CD14-positive monocyte (primary cell): ENCODE results near the gene RILPL1. TPM values are rescaled to one million over a fixed set of nuclear protein-coding genes. Genes with fewer than 3 reads are reported as not detected.

ENCODE experiments used
- DNase-seq, 3 donors: peaks; one replicate each; pipeline ENCODE4 v3.0.0-alpha.2; 2011 to 2022
- H2AFZ ChIP-seq: 2 replicates; pipeline ENCODE4 v1.6.0; 2012; ENCODE audit warnings: mild to moderate bottlenecking, low read depth, low read length, inconsistent platforms; ENCODE audit not compliant: insufficient read depth, poor library complexity, severe bottlenecking
- H3K27ac ChIP-seq, 2 donors: 1 replicate in 1 of 2; 2 replicates in 1 of 2; pipeline ENCODE4 v1.5.1; 2012 to 2013; ENCODE audit warnings: low read length in 2 of 2, control low read depth in 1 of 2, inconsistent platforms in 1 of 2, low read depth in 1 of 2, mild to moderate bottlenecking in 1 of 2
- H3K27me3 ChIP-seq, 2 donors: one replicate each; pipeline versions ENCODE4 v1.6.0 to v1.6.1; 2011 to 2013; ENCODE audit warnings: low read length in 2 of 2; ENCODE audit not compliant: control insufficient read depth in 2 of 2, insufficient read depth in 2 of 2
- H3K36me3 ChIP-seq, 2 donors: replicated peaks in 1 of 2; 1 replicate in 1 of 2; 2 replicates in 1 of 2; pipeline versions ENCODE4 v1.5.1 to v1.6.1; 2012 to 2013; ENCODE audit warnings: low read length in 2 of 2, control low read depth in 1 of 2, inconsistent platforms in 1 of 2, mild to moderate bottlenecking in 1 of 2; ENCODE audit not compliant: insufficient read depth in 2 of 2, control insufficient read depth in 1 of 2
- H3K4me1 ChIP-seq, 2 donors: 1 replicate in 1 of 2; 2 replicates in 1 of 2; pipeline versions ENCODE4 v1.5.1 to v1.6.1; 2012 to 2013; ENCODE audit warnings: low read length in 2 of 2, control low read depth in 1 of 2, inconsistent platforms in 1 of 2, mild to moderate bottlenecking in 1 of 2, moderate library complexity in 1 of 2; ENCODE audit not compliant: insufficient read depth in 2 of 2, control insufficient read depth in 1 of 2
- H3K4me2 ChIP-seq: replicated peaks from 2 replicates; pipeline ENCODE3; 2012; ENCODE audit warnings: low read length, moderate library complexity, mild to moderate bottlenecking; ENCODE audit not compliant: poor library complexity, severe bottlenecking; ENCODE audit errors: extremely low read depth
- H3K4me3 ChIP-seq, 3 experiments: fragments of 200-600 bp in 1 of 3; sonication (generic) in 1 of 3; replicated peaks in 1 of 3; 1 replicate in 2 of 3; 2 replicates in 1 of 3; pipeline ENCODE4 v1.5.1; 2011 to 2013; ENCODE audit warnings: low read length in 3 of 3, mild to moderate bottlenecking in 3 of 3, control low read depth in 2 of 3, low read depth in 2 of 3, inconsistent platforms in 1 of 3, moderate library complexity in 1 of 3
- H3K79me2 ChIP-seq: 2 replicates; pipeline ENCODE4 v1.6.0; 2012; ENCODE audit warnings: mild to moderate bottlenecking, control low read depth, inconsistent platforms, low read length, moderate library complexity; ENCODE audit not compliant: insufficient read depth
- H3K9ac ChIP-seq: 2 replicates; pipeline ENCODE4 v1.6.0; 2017; ENCODE audit warnings: low read length, mild to moderate bottlenecking; ENCODE audit not compliant: insufficient read depth, poor library complexity, severe bottlenecking
- H3K9me3 ChIP-seq, 2 donors: replicated peaks in 1 of 2; 1 replicate in 1 of 2; 2 replicates in 1 of 2; pipeline versions ENCODE4 v1.5.1 to v1.6.1; 2012 to 2013; ENCODE audit warnings: low read length in 2 of 2, control low read depth in 1 of 2; ENCODE audit not compliant: control insufficient read depth in 1 of 2, insufficient read depth in 1 of 2
- H4K20me1 ChIP-seq: 2 replicates; pipeline ENCODE4 v1.6.0; 2012; ENCODE audit warnings: mild to moderate bottlenecking, low read length, control low read depth, moderate library complexity; ENCODE audit not compliant: insufficient read depth
- H3K27ac Mint-ChIP-seq, 7 donors: one replicate each; pipeline ENCODE4 v1.8.0; 2020; ENCODE audit warnings: mild to moderate bottlenecking in 7 of 7, mixed read lengths in 7 of 7, moderate library complexity in 6 of 7, inconsistent platforms in 2 of 7
- H3K27me3 Mint-ChIP-seq, 3 donors: one replicate each; pipeline ENCODE4 v1.8.0; 2021 to 2022; ENCODE audit warnings: low read depth in 3 of 3, mild to moderate bottlenecking in 3 of 3, mixed read lengths in 3 of 3, moderate library complexity in 3 of 3, inconsistent platforms in 1 of 3
- H3K36me3 Mint-ChIP-seq, 2 donors: one replicate each; pipeline ENCODE4 v1.8.0; 2020; ENCODE audit warnings: mixed read lengths in 2 of 2, inconsistent platforms in 1 of 2, mild to moderate bottlenecking in 1 of 2
- H3K4me1 Mint-ChIP-seq: one replicate; pipeline ENCODE4 v1.8.0; 2020; ENCODE audit warnings: mild to moderate bottlenecking, mixed read lengths
- H3K4me3 Mint-ChIP-seq, 2 donors: one replicate each; pipeline ENCODE4 v1.8.0; 2020; ENCODE audit warnings: mild to moderate bottlenecking in 2 of 2, mixed read lengths in 2 of 2, moderate library complexity in 1 of 2
- H3K9me3 Mint-ChIP-seq, 7 donors: one replicate each; pipeline ENCODE4 v1.8.0; 2020 to 2022; ENCODE audit warnings: mixed read lengths in 7 of 7, mild to moderate bottlenecking in 6 of 7, moderate library complexity in 6 of 7, inconsistent platforms in 2 of 7
- CTCF ChIP-seq: fragments of 200-600 bp; IDR thresholded peaks from one replicate; pipeline ENCODE4 v1.8.0; 2022; ENCODE audit warnings: antibody characterized with exemption, mild to moderate bottlenecking
- WGBS: methylation state at CpG from one replicate; pipeline ENCODE4 v1.1.5; 2013; ENCODE audit warnings: missing lambda C conversion rate; ENCODE audit not compliant: insufficient coverage; 5-methylcytosine and 5-hydroxymethylcytosine counted together
- intact Hi-C, 2 donors: fragments of 100-400 bp; cut with micrococcal nuclease; formaldehyde crosslinking; loops; one replicate each; pipeline versions ENCODE4 v1.15.0 to v1.15.1; 2023
- polyA plus RNA-seq, 3 donors: library from polyadenylated mRNA; depleted of rRNA in 1 of 3; unstranded in 2 of 3; stranded (reverse) in 1 of 3; fragments of 300-500 nt in 2 of 3; fragments of >200 nt in 1 of 3; fragmentation: Illumina TruSeq in 2 of 3; gene quantifications; 1 replicate in 2 of 3; 2 replicates in 1 of 3; pipeline ENCODE4 v1.2.3, GENCODE V29; 2012 to 2021

Gene RILPL1
- polyA plus RNA-seq, 3 donors, result 1.2 TPM; not detected in 2

- Mint-ChIP-seq H3K36me3 (no peaks in the 10 kb centered on the region), H3K4me1 (peaks cover 7% of the 10 kb centered on the region), H3K4me3 (no peak overlapping the region), H3K9me3 (no peaks in the 10 kb centered on the region), H3K27me3 (peaks cover 12 to 32% (median 12%) of the 10 kb centered on the region in 3 donors), H3K27ac (no peak overlapping the region)
- Histone ChIP-seq H3K4me1 (no peaks in the 10 kb centered on the region), H3K79me2 (no peaks in the 10 kb centered on the region), H2AFZ (no peak overlapping the region), H3K27me3 (no peaks in the 10 kb centered on the region), H3K9ac (no peak overlapping the region), H3K27ac (no peak overlapping the region), H3K9me3 (no peaks in the 10 kb centered on the region), H3K4me2 (no peak overlapping the region), H3K4me3 (no peak overlapping the region), H3K36me3 (no peaks in the 10 kb centered on the region), H4K20me1 (no peaks in the 10 kb centered on the region)
- intact Hi-C loops, result no loop called here
- no peak for TF ChIP-seq CTCF
- DNase-seq, result no peak
- 93% methylated on average over 6 of the region's 14 CpGs for WGBS
Observed at GRCh38 chr12:123485756-123486155, 47.8 kb downstream of the RILPL1 start.

GRCh38 chr12:123483602-123484248, 49.8 kb downstream of the RILPL1 start:
- no peaks in the 10 kb centered on the region for H4K20me1 ChIP-seq
- 35% methylated on average over 12 of the region's 18 CpGs for WGBS
- no peak overlapping the region for H3K27ac Mint-ChIP-seq

More at GRCh38 chr12:123483602-123484248, 49.8 kb downstream of the RILPL1 start:
- H2AFZ ChIP-seq, result no peak overlapping the region
- H3K79me2 ChIP-seq, result no peaks in the 10 kb centered on the region
- peaks cover 12 to 31% (median 13%) of the 10 kb centered on the region in 3 donors for H3K27me3 Mint-ChIP-seq
- H3K27me3 ChIP-seq, result no peaks in the 10 kb centered on the region
- intact Hi-C loops, result loop anchor here in 1 of 2 donors (5.0 kb wide), 1 partner anchor 84 kb away; no protein-coding TSS in a partner anchor
- no peak overlapping the region for H3K9ac ChIP-seq
- no peaks in the 10 kb centered on the region for H3K9me3 ChIP-seq
- no peak for TF ChIP-seq CTCF
- H3K36me3 ChIP-seq, result no peaks in the 10 kb centered on the region
- no peak overlapping the region for H3K27ac ChIP-seq
- H3K4me2 ChIP-seq, result no peak overlapping the region
- peak overlapping the region in 1 of 2 donors; percentile 7 for H3K4me3 Mint-ChIP-seq
- peaks cover 7% of the 10 kb centered on the region for H3K4me1 Mint-ChIP-seq
- H3K9me3 Mint-ChIP-seq, result no peaks in the 10 kb centered on the region
- H3K36me3 Mint-ChIP-seq, result peaks cover 0 to 2% of the 10 kb centered on the region in 2 donors
- H3K4me1 ChIP-seq, result no peaks in the 10 kb centered on the region
- H3K4me3 ChIP-seq, result no peak overlapping the region
- DNase-seq, result no peak
